ENCODE measurements around the gene NSG1. TPM values are rescaled to one million over a fixed set of nuclear protein-coding genes. Genes with fewer than 3 reads are reported as not detected.

Gene NSG1
- total and polyA plus RNA-seq, 2 of the 4 experiments (the other 2 are of a cell fraction): 0.72 to 1.6 TPM

DNA sequence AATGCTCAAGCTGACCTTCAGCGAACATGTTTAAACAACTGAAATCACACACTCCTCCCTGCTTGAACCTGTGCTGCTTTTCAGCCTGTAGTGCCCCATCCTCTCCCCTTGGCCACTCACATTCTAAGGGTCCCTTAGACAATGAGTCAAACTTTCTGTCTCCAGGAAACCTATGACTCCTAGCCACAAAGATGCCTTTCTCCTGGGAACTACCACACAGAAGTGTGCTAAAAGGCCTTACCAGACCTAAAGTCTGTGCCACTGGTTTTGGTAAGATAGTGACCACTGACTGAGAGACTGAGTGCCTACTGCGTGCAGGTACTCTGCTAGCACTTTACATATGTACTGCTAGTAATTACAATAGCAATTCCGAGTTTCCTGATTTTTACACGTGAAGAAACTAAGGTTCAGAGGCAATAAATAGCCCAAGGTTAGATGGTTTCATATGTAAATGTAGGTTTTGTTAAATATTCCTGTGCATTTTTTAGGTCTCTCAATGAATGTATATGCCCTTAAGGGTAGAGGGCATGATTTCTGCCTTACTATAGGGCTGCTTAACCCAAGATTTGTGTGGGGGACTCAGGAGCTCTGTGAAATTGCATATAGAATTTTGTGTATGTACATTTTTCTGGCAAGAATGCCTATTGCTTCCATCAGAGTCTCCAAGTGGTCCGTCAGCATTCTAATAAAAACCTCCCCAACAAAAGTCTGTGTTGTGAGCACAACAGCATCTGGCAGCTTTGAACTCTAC, 71.1 kb downstream of the NSG1 start:
- Histone ChIP-seq H2AK9ac (replicated peaks; ENCODE audit: low read depth, low read length, poor library complexity) (no peak overlapping the region), H3K27ac (ENCODE audit: insufficient read depth, low read length) (no peak overlapping the region), H3K9me1 (ENCODE audit: insufficient read depth, low read length) (peaks cover 22% of the 10 kb centered on the region), H3K18ac (ENCODE audit: low read depth, low read length) (no peak overlapping the region), H4K8ac (ENCODE audit: low read depth in 2 of 2, low read length in 2 of 2) (peak overlapping the region in 1 of 2 experiments; percentile 28; a peak in 1 of 4 replicates), H2BK120ac (ENCODE audit: low read depth, low read length) (peak overlapping the region; percentile 9; the same call in 1 of the 2 replicates), H3K36me3 (ENCODE audit: control insufficient read depth, insufficient read depth, low read length) (peaks cover 23% of the 10 kb centered on the region), H3K4me3 (ENCODE audit: insufficient read depth, low read depth, low read length) (no peak overlapping the region), H3K9ac (ENCODE audit: low read depth, low read length) (no peak overlapping the region), H2AFZ (replicated peaks; ENCODE audit: low read length, poor library complexity) (no peak overlapping the region), H2AK5ac (ENCODE audit: low read depth, low read length) (0 out of 2 replicates have a peak overlapping the region, but pooled peaks have one; percentile 1), H3K4me2 (ENCODE audit: low read depth, low read length) (peak overlapping the region; percentile 39; the same call in 1 of the 2 replicates), H4K5ac (ENCODE audit: low read depth, low read length) (no peak overlapping the region), H2BK5ac (ENCODE audit: low read depth, low read length, poor library complexity, severe bottlenecking) (peak overlapping the region; percentile 22), H3K27me3 (ENCODE audit: control insufficient read depth, insufficient read depth, low read length) (no peaks in the 10 kb centered on the region), H3K4ac (ENCODE audit: low read depth, low read length) (no peak overlapping the region), H3K79me1 (ENCODE audit: low read depth in 1 of 2, low read length in 2 of 2) (peaks cover 22 to 34% of the 10 kb centered on the region in 2 experiments), H4K20me1 (ENCODE audit: insufficient read depth, low read length) (no peaks in the 10 kb centered on the region), H2BK15ac (ENCODE audit: low read depth, low read length) (no peak overlapping the region), H3K9me3 (ENCODE audit: control insufficient read depth, insufficient read depth, low read length) (no peaks in the 10 kb centered on the region), H3K14ac (replicated peaks; ENCODE audit: low read depth, low read length) (no peak overlapping the region), H2BK20ac (ENCODE audit: low read depth, low read length) (peak overlapping the region; percentile 42; the same call in 1 of the 2 replicates), H3K56ac (ENCODE audit: extremely low read depth, insufficient read depth, low read length) (no peak overlapping the region), H3K4me1 (ENCODE audit: control insufficient read depth, insufficient read depth, low read length) (peaks cover 11% of the 10 kb centered on the region), H4K91ac (ENCODE audit: insufficient read depth, low read depth, low read length) (no peak overlapping the region), H3K23ac (ENCODE audit: low read depth, low read length) (0 out of 2 replicates have a peak overlapping the region, but pooled peaks have one; percentile 52)
- POLR2A ChIA-PET (ENCODE audit: unreplicated experiment): no interaction called here
- CTCF ChIA-PET: interaction anchor here (0.5 to 1.5 kb wide), 2 partner anchors 16 to 276 kb away, joined by 3 to 8 read pairs; no protein-coding TSS in a partner anchor
- BruUV-seq (replicated peaks): no TSS peak
- DNase-seq: peak; percentile 74
- intact Hi-C loops (cut with micrococcal nuclease) (no loop called here), in situ Hi-C loops (cut with MboI; ENCODE audit: low sequenced_read_pairs) (no loop called here), dilution Hi-C loops (cut with HindIII; ENCODE audit: low sequenced_read_pairs, unreplicated experiment) (no loop called here)
- WGBS, 2 experiments (ENCODE audit: extremely low coverage in 2 of 2, insufficient read length in 1 of 2): no CpG with 5 or more reads among the region's 5 CpGs
- TF ChIP-seq FOS (IDR thresholded peaks at IDR 0.05; ENCODE audit: low read depth, low read length) (peak; percentile 43; the same call in 1 of the 2 replicates), RFX5 (IDR thresholded peaks at IDR 0.05; ENCODE audit: low read depth, low read length) (no peak), BHLHE40 (IDR thresholded peaks at IDR 0.05; ENCODE audit: low read depth, low read length) (0 out of 2 replicates have a peak, but pooled peaks have one; percentile 38)
- ATAC-seq (ENCODE audit: low read depth): peak; percentile 74
